ENCODE data around the gene PNPLA3.
A peak's percentile ranks its signal among the peaks of the same experiment; 100 is the strongest.

The PNPLA3 gene

DNA sequence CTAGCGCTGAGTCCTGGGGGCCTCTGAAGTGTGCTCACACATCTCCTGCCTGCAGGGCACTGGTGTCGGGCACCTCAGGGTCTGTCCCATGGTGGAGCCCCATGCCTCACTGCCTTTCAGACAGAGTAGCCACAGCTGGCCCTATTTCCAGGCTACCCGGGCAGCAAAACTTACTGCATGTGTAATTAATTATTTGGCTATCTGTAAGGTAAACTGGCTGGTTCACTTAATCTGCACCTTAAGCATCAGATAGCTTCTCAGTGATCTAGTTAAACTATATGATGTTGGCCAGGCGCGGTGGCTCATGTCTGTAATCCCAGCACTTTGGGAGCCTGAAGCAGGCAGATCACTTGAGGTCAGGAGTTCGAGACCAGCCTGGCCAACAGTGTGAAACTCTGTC lies 5.3 kb downstream of the PNPLA3 start:
- Histone ChIP-seq H3K27me3 (ENCODE audit: control insufficient read depth, insufficient read depth, low read length) (no peaks in the 10 kb centered on the region), H3K4me1 (ENCODE audit: control insufficient read depth, insufficient read depth, low read length) (peaks cover 9% of the 10 kb centered on the region), H3K4me3 (ENCODE audit: low read depth, low read length) (no peak overlapping the region), H3K9ac (ENCODE audit: low read depth, low read length) (no peak overlapping the region), H3K9me3 (ENCODE audit: control insufficient read depth, insufficient read depth, low read length) (no peaks in the 10 kb centered on the region), H3K36me3 (ENCODE audit: control insufficient read depth, insufficient read depth, low read length) (peaks cover 32% of the 10 kb centered on the region)

DNA sequence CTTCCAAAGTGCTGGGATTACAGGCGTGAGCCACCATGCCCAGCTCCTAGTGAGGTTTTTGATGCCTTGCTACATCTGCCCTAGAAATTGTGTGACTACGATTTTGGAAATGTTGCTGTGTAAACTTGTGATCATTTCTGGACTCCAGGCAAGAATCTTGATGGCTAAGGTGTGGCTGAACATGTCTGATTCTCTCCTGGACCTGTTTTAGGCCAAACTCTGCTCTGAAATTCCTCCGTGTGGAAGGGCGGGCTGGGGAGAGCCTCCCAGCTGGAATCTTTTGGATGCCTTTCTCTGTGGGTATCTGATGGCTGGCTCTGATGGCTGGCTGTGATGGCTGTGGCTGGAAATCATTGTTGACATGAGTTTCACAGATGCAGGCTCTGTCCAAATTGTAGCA lies 8.2 kb downstream of the PNPLA3 start:
- H3K9me3 ChIP-seq (ENCODE audit: control insufficient read depth, insufficient read depth, low read length) = no peaks in the 10 kb centered on the region
- no peak overlapping the region for H3K9ac ChIP-seq (ENCODE audit: low read depth, low read length)
- no peaks in the 10 kb centered on the region for H3K4me1 ChIP-seq (ENCODE audit: control insufficient read depth, insufficient read depth, low read length)
- H3K4me3 ChIP-seq (ENCODE audit: low read depth, low read length) = no peak overlapping the region
- H3K27me3 ChIP-seq (ENCODE audit: control insufficient read depth, insufficient read depth, low read length) = no peaks in the 10 kb centered on the region
- peaks cover 37% of the 10 kb centered on the region for H3K36me3 ChIP-seq (ENCODE audit: control insufficient read depth, insufficient read depth, low read length)

DNA sequence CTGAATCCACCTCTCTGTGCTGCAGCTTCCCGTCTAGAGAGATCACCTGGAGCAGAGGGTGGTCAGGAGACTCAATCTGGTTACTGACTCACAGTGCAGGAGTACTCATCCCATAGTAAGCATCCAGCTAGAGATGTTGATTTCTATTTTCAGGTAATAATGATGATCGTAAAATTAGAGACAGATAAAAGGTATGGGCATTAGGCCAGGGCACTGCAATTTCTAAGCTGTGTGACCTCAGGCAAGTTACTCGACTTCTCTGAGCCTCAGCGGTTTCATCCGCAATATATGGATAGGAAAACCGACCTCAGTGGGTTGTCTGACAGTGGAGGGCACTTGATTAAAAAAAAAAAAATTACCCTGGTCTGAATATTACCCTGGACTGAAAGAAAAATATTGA lies 17.8 kb downstream of the PNPLA3 start:
- H3K9me3 ChIP-seq (ENCODE audit: control insufficient read depth, insufficient read depth, low read length) = no peaks in the 10 kb centered on the region
- H3K27me3 ChIP-seq (ENCODE audit: control insufficient read depth, insufficient read depth, low read length) = no peaks in the 10 kb centered on the region
- H3K36me3 ChIP-seq (ENCODE audit: control insufficient read depth, insufficient read depth, low read length) = peaks cover 17% of the 10 kb centered on the region
- H3K4me1 ChIP-seq (ENCODE audit: control insufficient read depth, insufficient read depth, low read length) = no peaks in the 10 kb centered on the region
- no peak overlapping the region for H3K9ac ChIP-seq (ENCODE audit: low read depth, low read length)
- H3K4me3 ChIP-seq (ENCODE audit: low read depth, low read length) = no peak overlapping the region

DNA sequence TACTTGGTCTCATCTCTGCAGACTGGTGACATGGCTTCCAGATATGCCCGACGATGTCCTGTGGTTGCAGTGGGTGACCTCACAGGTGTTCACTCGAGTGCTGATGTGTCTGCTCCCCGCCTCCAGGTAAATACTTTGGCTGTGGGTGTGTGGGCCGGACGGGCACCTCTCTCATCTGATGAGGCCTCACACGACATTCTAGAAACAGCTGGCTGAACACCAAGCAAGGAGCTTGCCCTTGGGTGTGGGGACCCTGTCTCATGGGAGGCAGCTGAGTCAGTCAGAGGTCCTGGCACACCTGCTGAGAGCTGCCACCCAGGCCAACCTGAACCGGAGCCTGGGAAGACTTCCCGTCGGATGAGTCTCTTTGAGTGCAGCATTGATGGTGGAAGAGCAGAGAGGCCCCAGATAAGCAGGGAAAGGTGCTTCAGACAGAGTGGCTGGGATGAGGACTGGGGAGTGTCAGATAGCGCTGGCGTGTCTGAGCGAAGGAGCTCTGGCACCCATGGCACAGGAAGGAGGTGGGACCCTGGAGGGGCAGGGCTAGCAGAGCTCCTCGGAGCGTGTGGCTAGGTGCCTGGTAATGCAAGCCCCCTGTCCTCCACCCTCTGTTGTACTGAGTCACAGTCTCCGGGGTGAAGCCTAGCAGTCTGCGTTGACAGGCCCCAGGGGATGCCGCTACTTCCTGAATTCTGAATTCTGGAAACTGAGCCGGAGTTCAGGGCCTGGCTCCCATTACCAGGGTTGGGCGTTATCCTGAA lies 21.2 kb downstream of the PNPLA3 start:
- Histone ChIP-seq H3K4me3 (ENCODE audit: low read depth, low read length) (no peak overlapping the region), H3K9ac (ENCODE audit: low read depth, low read length) (no peak overlapping the region), H3K27me3 (ENCODE audit: control insufficient read depth, insufficient read depth, low read length) (no peaks in the 10 kb centered on the region), H3K4me1 (ENCODE audit: control insufficient read depth, insufficient read depth, low read length) (no peaks in the 10 kb centered on the region), H3K36me3 (ENCODE audit: control insufficient read depth, insufficient read depth, low read length) (peaks cover 7% of the 10 kb centered on the region), H3K9me3 (ENCODE audit: control insufficient read depth, insufficient read depth, low read length) (no peaks in the 10 kb centered on the region)

DNA sequence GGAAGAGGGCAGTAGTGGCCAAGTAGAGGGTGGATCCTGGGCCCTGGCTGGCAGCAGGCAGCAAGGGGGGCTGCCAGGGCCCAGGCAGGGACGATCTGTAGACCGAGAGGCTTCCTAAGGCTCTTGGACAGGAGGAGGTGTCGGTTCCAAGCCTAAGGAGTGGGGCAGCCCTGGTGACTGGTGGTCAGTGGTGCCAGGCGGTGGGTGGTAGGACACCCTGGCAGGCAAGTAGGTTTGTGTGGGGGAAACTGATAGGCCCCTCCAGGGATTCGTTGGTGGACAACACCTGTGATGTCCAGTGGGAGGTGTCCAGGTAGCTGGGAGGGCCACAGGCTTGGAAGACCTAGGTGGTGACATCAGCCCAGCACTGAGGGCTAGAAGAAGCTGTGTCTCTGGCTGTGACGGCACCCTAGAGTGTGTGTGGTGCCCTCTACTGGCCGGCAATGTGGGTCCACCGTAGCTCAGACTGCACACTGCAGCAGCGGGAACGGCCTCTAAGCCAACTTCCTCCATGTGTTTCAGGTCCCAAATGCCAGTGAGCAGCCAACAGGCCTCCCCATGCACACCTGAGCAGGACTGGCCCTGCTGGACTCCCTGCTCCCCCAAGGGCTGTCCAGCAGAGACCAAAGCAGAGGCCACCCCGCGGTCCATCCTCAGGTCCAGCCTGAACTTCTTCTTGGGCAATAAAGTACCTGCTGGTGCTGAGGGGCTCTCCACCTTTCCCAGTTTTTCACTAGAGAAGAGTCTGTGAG lies 22.2 kb downstream of the PNPLA3 start:
- H3K9ac ChIP-seq (ENCODE audit: low read depth, low read length) = no peak overlapping the region
- H3K4me3 ChIP-seq (ENCODE audit: low read depth, low read length) = no peak overlapping the region
- H3K9me3 ChIP-seq (ENCODE audit: control insufficient read depth, insufficient read depth, low read length) = no peaks in the 10 kb centered on the region
- H3K4me1 ChIP-seq (ENCODE audit: control insufficient read depth, insufficient read depth, low read length) = no peaks in the 10 kb centered on the region
- peaks cover 2% of the 10 kb centered on the region for H3K36me3 ChIP-seq (ENCODE audit: control insufficient read depth, insufficient read depth, low read length)
- no peaks in the 10 kb centered on the region for H3K27me3 ChIP-seq (ENCODE audit: control insufficient read depth, insufficient read depth, low read length)

DNA sequence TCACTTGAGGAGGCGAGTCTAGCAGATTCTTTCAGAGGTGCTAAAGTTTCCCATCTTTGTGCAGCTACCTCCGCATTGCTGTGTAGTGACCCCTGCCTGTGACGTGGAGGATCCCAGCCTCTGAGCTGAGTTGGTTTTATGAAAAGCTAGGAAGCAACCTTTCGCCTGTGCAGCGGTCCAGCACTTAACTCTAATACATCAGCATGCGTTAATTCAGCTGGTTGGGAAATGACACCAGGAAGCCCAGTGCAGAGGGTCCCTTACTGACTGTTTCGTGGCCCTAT lies 22.7 kb downstream of the PNPLA3 start:
- Histone ChIP-seq H3K27me3 (ENCODE audit: control insufficient read depth, insufficient read depth, low read length) (no peaks in the 10 kb centered on the region), H3K9ac (ENCODE audit: low read depth, low read length) (no peak overlapping the region), H3K9me3 (ENCODE audit: control insufficient read depth, insufficient read depth, low read length) (no peaks in the 10 kb centered on the region), H3K36me3 (ENCODE audit: control insufficient read depth, insufficient read depth, low read length) (peaks cover 2% of the 10 kb centered on the region), H3K4me3 (ENCODE audit: low read depth, low read length) (no peak overlapping the region), H3K4me1 (ENCODE audit: control insufficient read depth, insufficient read depth, low read length) (no peaks in the 10 kb centered on the region)

DNA sequence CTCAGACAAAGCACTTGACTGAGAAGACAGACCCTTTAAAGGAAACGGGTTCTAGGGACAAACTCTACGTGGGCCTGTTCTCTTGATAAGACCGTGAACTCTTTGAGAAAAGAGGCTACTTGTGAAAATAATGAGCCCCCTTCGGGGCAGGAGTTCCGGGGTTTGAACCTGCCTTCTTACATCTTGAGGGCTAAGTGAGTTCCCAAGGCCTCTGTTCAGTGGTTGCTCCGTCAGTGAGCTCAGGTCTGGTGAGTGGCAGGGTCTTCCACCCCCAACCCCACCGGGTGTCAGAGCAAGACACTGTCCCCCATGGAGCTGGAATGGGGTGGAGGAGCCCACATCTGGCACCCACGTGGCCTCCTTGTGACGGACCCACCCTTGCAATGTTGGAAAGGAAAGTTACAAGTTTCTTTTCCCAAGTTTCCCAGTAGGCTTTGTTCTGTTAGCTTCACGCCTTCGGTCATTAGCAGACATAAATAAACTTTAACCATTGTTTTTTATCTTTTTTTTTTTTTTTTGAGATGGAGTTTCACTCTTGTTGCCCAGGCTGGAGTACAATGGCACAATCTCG lies 25.3 kb downstream of the PNPLA3 start:
- Histone ChIP-seq H3K27me3 (ENCODE audit: control insufficient read depth, insufficient read depth, low read length) (no peaks in the 10 kb centered on the region), H3K4me3 (ENCODE audit: low read depth, low read length) (no peak overlapping the region), H3K9me3 (ENCODE audit: control insufficient read depth, insufficient read depth, low read length) (no peaks in the 10 kb centered on the region), H3K9ac (ENCODE audit: low read depth, low read length) (no peak overlapping the region), H3K4me1 (ENCODE audit: control insufficient read depth, insufficient read depth, low read length) (no peaks in the 10 kb centered on the region), H3K36me3 (ENCODE audit: control insufficient read depth, insufficient read depth, low read length) (no peaks in the 10 kb centered on the region)

DNA sequence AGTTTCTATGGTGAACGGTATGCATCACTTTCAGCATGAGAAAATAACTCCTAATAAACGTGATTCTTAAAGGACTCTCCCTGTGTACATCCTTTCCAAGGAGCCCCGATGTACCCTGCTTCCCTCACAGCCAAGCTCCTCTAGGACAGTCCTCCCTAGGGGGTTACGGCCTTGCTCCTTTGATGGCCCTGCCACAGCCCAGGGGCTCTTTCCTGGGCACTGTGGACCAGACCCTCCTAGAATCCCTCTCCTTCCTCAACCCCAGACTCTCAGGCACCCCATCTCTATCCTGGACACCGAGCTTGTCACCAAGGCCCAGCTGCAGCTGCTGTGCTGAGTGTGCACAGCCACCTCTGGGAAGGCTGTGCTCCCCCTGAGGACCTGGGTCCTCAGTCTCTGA lies 27.8 kb downstream of the PNPLA3 start:
- H3K4me1 ChIP-seq (ENCODE audit: control insufficient read depth, insufficient read depth, low read length) = no peaks in the 10 kb centered on the region
- H3K9me3 ChIP-seq (ENCODE audit: control insufficient read depth, insufficient read depth, low read length) = no peaks in the 10 kb centered on the region
- peaks cover 5% of the 10 kb centered on the region for H3K36me3 ChIP-seq (ENCODE audit: control insufficient read depth, insufficient read depth, low read length)
- H3K9ac ChIP-seq (ENCODE audit: low read depth, low read length) = no peak overlapping the region
- H3K4me3 ChIP-seq (ENCODE audit: low read depth, low read length) = no peak overlapping the region
- H3K27me3 ChIP-seq (ENCODE audit: control insufficient read depth, insufficient read depth, low read length) = no peaks in the 10 kb centered on the region

DNA sequence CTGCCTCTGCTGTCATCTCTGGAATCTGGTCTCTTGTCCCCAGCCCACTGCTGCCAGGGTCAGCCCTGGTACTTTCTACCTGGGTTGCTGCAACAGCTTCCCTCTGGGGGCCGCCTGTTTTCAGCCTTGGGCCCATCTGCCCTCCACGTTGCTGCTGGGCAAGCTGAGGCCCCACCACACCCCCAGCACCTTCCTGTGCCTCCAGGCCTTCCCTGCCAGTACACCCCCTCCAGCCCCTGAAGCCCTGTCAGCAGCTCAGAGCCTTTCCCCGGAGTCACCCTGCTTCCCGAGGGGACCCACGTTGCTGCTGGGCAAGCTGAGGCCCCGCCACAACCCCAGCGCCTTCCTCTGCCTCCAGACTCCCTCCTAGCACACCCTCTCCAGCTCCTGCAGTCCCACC lies 28.4 kb downstream of the PNPLA3 start:
- H3K36me3 ChIP-seq (ENCODE audit: control insufficient read depth, insufficient read depth, low read length) = peaks cover 5% of the 10 kb centered on the region
- no peak overlapping the region for H3K9ac ChIP-seq (ENCODE audit: low read depth, low read length)
- H3K4me1 ChIP-seq (ENCODE audit: control insufficient read depth, insufficient read depth, low read length) = no peaks in the 10 kb centered on the region
- no peaks in the 10 kb centered on the region for H3K9me3 ChIP-seq (ENCODE audit: control insufficient read depth, insufficient read depth, low read length)
- no peak overlapping the region for H3K4me3 ChIP-seq (ENCODE audit: low read depth, low read length)
- no peaks in the 10 kb centered on the region for H3K27me3 ChIP-seq (ENCODE audit: control insufficient read depth, insufficient read depth, low read length)

DNA sequence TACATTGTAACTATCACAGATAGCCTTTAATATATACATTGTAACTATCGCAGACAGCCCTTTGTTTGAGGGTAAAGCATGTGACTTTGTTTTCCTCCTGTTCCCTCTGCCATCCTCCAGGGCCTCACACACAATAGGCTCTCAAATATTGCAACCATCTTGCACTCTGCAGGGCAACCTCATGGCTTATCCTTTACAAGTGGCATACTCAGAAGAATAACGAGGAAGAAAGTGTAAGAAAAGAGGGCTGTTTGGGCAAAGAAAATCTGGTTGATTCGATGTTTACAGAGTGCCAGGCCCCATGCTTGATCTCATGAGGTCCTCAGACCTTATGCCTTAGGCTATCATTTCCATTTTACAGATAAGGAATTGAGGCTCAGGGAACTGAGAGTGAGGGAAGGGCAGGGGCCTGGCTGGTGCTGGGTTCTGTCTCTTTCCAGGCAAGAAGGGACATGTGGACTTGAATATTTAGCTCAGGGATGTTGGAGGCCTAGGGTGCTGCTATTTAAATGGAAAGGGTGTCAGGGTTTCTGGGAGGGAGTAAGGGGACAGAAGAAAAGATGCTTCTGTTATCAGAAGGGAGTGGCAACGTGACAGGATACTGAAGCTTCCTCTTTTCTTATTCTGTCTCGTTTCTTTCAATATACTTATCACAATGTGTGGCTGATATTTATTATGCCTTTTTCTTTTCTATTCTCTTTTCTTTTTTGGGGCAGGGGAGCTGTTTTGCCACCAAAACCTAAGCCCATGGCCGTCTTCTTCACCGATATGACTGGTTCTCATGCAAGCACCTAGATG lies 30.6 kb downstream of the PNPLA3 start:
- Histone ChIP-seq H3K36me3 (ENCODE audit: control insufficient read depth, insufficient read depth, low read length) (peaks cover 5% of the 10 kb centered on the region), H3K4me3 (ENCODE audit: low read depth, low read length) (peak overlapping the region; percentile 99), H3K4me1 (ENCODE audit: control insufficient read depth, insufficient read depth, low read length) (no peaks in the 10 kb centered on the region), H3K9me3 (ENCODE audit: control insufficient read depth, insufficient read depth, low read length) (no peaks in the 10 kb centered on the region), H3K27me3 (ENCODE audit: control insufficient read depth, insufficient read depth, low read length) (no peaks in the 10 kb centered on the region), H3K9ac (ENCODE audit: low read depth, low read length) (peak overlapping the region; percentile 93)

DNA sequence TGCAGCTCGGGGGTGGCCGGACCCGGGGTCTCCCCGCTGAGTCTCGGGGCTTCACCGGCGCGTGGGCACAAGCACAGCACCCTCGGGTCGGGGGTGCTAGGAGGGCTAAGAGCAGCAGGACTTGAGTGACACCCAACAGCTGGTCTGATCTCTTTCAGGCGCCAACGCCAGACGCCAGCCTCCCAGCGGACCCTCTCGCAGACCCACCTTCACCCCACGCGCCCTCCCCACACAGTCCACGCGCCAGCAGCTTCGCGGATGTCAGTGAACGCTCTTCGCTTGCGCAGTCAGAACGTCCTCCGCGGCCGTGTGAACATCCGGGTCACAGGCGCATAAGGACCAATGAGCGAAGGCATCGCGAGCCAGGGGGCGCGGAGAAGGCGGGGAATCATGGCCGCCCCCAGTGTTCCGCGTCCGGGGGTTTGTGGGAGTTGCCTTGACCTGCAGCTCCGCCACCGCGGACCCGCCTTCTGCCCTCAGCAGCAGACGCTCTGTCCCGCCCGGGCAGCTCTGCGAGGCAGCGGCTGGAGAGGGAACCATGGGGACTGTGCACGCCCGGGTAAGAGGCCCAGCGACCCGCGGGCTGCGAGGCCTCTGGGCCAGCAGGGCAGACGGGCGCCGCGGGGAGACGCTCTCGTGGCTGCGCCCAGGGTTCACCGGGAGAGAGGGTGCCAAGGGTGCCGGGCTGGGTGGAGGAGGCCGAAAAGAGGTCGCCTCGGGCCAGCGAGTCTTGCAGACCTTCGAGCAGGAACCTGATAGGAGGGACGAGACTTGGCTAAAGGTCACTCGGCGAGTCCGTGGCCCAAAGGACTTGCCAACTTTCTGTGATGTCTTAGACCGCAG lies 31.7 kb downstream of the PNPLA3 start, which contains the start of gene SAMM50:
Gene SAMM50, plus strand, starts transcription at position 403 of the 843 bp plus-strand sequence. Its CDS starts 136 bp downstream, at position 539.
- H3K4me1 ChIP-seq (ENCODE audit: control insufficient read depth, insufficient read depth, low read length) = no peaks in the 10 kb centered on the region
- peaks cover 5% of the 10 kb centered on the region for H3K36me3 ChIP-seq (ENCODE audit: control insufficient read depth, insufficient read depth, low read length)
- H3K9ac ChIP-seq (ENCODE audit: low read depth, low read length) = peak within 1 kb of the TSS; percentile 93
- H3K27me3 ChIP-seq (ENCODE audit: control insufficient read depth, insufficient read depth, low read length) = no peaks in the 10 kb centered on the region
- H3K4me3 ChIP-seq (ENCODE audit: low read depth, low read length) = peak within 1 kb of the TSS; percentile 99
- no peaks in the 10 kb centered on the region for H3K9me3 ChIP-seq (ENCODE audit: control insufficient read depth, insufficient read depth, low read length)

All from iPS-15b (cell line).